HepG2 (cell line): ENCODE data around the gene NFIL3. TPM values are rescaled to one million over a fixed set of nuclear protein-coding genes. Genes with fewer than 3 reads are reported as not detected.
A peak's percentile ranks its signal among the peaks of the same experiment; 100 is the strongest.

Source experiments
- ATF1 ChIP-seq: IDR thresholded peaks from 2 replicates; pipeline ENCODE4 v1.6.1; 2016; ENCODE audit warnings: mild to moderate bottlenecking, control low read depth
- CBFB ChIP-seq: sonication (generic); formaldehyde crosslinking; IDR thresholded peaks from 2 replicates; pipeline ENCODE4 v1.4.0; 2020; ENCODE audit warnings: missing genetic modification reagents
- FOXA1 ChIP-seq, 2 experiments: fragments of 450-650 bp in 1 of 2; sonication (generic) in 1 of 2; formaldehyde crosslinking in 1 of 2; IDR thresholded peaks; 2 replicates each; pipeline versions ENCODE4 v1.4.0 to v1.6.1; 2016 to 2020; ENCODE audit warnings: missing genetic modification reagents in 1 of 2
- FOXA3 ChIP-seq: IDR thresholded peaks from 2 replicates; pipeline ENCODE4 v1.6.1; 2016; ENCODE audit warnings: missing genetic modification reagents, missing compliant biosample characterization
- GATAD2A ChIP-seq: IDR thresholded peaks from 2 replicates; pipeline ENCODE4 v1.6.1; 2016
- LCORL ChIP-seq, 2 experiments: fragments of 450-650 bp in 1 of 2; sonication (generic) in 1 of 2; formaldehyde crosslinking in 1 of 2; IDR thresholded peaks; 2 replicates each; pipeline versions ENCODE4 v1.5.0 to v1.6.1; 2017 to 2020; ENCODE audit warnings: antibody characterized with exemption in 1 of 2, missing genetic modification reagents in 1 of 2
- MAFF ChIP-seq: IDR thresholded peaks from 2 replicates; pipeline ENCODE4 v1.6.1; 2011; ENCODE audit warnings: low read depth, low read length, improper control_type of control experiment
- MED1 ChIP-seq: sonication (generic); formaldehyde crosslinking; IDR thresholded peaks from 2 replicates; pipeline ENCODE4 v1.4.0; 2020; ENCODE audit warnings: missing genetic modification reagents
- MLLT10 ChIP-seq: sonication (generic); formaldehyde crosslinking; IDR thresholded peaks from 2 replicates; pipeline ENCODE4 v1.4.0; 2020; ENCODE audit warnings: missing genetic modification reagents
- NR2F6 ChIP-seq, 2 experiments: IDR thresholded peaks; 2 replicates each; pipeline ENCODE4 v1.6.1; 2016; ENCODE audit warnings: antibody characterized with exemption in 1 of 2, mild to moderate bottlenecking in 1 of 2
- RBM22 ChIP-seq: fragments of 200-400 bp; formaldehyde crosslinking; optimal IDR thresholded peaks from 2 replicates; pipeline ENCODE3; 2017; ENCODE audit warnings: mild to moderate bottlenecking, low read length, moderate library complexity
- SPEN ChIP-seq: sonication (generic); formaldehyde crosslinking; IDR thresholded peaks from 2 replicates; pipeline ENCODE4 v1.5.1; 2020; ENCODE audit warnings: low read depth, mild to moderate bottlenecking, missing genetic modification reagents
- TARDBP ChIP-seq: sonication (generic); formaldehyde crosslinking; IDR thresholded peaks from 2 replicates; pipeline ENCODE4 v1.8.0; 2022; ENCODE audit warnings: mild to moderate bottlenecking, missing genetic modification reagents
- ZNF781 ChIP-seq: sonication (generic); formaldehyde crosslinking; IDR thresholded peaks from 2 replicates; pipeline ENCODE4 v1.5.1; 2020; ENCODE audit warnings: borderline replicate concordance, mild to moderate bottlenecking, missing genetic modification reagents; ENCODE audit errors: not compliant biosample characterization
- polyA plus RNA-seq, 8 experiments: library from polyadenylated mRNA; depleted of rRNA in 3 of 8; stranded (reverse) in 7 of 8; unstranded in 1 of 8; fragments of >200 nt; fragmentation: Illumina TruSeq in 4 of 8; extraction: Trizol in 4 of 8; gene quantifications; 2 replicates each; pipeline versions ENCODE4 v1.2.1 to v1.2.3, GENCODE V29; 2011 to 2016; ENCODE audit warnings: low read depth in 4 of 8, missing spikeins in 1 of 8, mixed read lengths in 1 of 8; ENCODE audit not compliant: insufficient read depth in 1 of 8
- total RNA-seq, 5 experiments: library from RNA; depleted of rRNA; stranded (reverse); fragments of >200 nt; fragmentation: Illumina TruSeq; extraction: Trizol; gene quantifications; 2 replicates each; pipeline ENCODE4 v1.2.3, GENCODE V29; 2016; ENCODE audit warnings: low read depth in 1 of 5
- TF ChIP-seq, protein P1 (sequence below): sonication (generic); formaldehyde crosslinking; IDR thresholded peaks from 2 replicates; pipeline ENCODE4 v1.9.0; 2021; ENCODE audit warnings: missing genetic modification reagents, borderline replicate concordance
- TF ChIP-seq, protein P2 (sequence below): sonication (generic); formaldehyde crosslinking; IDR thresholded peaks from 2 replicates; pipeline ENCODE4 v1.4.0; 2020; ENCODE audit warnings: missing genetic modification reagents
- TF ChIP-seq, protein P3 (sequence below): sonication (generic); formaldehyde crosslinking; IDR thresholded peaks from 2 replicates; pipeline ENCODE4 v1.4.0; 2020; ENCODE audit warnings: missing genetic modification reagents
- TF ChIP-seq, protein P4 (sequence below): IDR thresholded peaks from 2 replicates; pipeline ENCODE4 v1.6.1; 2016; ENCODE audit warnings: low read depth, control low read depth
- TF ChIP-seq, protein P5 (sequence below): sonication (generic); formaldehyde crosslinking; IDR thresholded peaks from 2 replicates; pipeline ENCODE4 v1.8.0; 2023; ENCODE audit warnings: mild to moderate bottlenecking, missing genetic modification reagents

NFIL3 gene
- total and polyA plus RNA-seq, 2 of the 13 experiments (the other 11 are each of a cell fraction or from before 2014, with no cell fraction given): 46.6 to 54.2 TPM

DNA sequence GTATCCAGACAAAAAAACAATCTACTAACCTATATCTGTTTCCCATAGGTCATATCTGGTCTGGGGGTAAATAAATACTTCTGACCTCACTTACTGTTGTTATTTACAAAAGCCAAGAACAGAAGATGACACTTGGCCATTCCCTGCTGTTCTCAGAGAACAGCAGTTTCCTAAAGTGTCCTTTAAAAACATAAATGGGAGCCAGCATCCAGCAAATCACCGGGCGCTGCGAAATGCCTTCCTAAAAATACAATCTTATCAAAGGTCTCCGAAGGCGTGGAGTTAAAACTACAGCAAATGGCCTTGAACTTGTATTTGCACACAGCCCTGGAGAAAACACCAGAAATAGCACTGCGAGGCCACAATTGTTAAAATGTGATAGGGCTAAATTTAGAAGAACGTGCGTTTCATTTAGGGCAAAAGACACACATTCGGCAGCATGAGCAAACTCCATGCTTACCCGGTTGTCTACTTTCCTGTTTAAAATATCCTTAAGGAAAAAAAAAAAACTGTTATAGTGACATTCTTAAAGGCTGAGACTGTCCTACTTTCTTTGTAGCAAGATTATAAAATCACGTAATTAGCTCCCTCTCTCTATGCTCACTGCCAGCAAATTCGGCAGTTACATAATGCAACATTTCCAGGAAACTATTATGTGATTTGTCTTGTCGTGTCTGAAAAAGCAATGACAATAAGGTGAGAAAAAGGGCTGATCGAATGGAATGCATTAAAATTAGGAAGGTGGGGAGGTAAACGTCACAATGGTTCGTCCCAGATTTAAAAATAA lies 1.5 kb downstream of the NFIL3 start (continued):
- TF ChIP-seq, protein P1, sequence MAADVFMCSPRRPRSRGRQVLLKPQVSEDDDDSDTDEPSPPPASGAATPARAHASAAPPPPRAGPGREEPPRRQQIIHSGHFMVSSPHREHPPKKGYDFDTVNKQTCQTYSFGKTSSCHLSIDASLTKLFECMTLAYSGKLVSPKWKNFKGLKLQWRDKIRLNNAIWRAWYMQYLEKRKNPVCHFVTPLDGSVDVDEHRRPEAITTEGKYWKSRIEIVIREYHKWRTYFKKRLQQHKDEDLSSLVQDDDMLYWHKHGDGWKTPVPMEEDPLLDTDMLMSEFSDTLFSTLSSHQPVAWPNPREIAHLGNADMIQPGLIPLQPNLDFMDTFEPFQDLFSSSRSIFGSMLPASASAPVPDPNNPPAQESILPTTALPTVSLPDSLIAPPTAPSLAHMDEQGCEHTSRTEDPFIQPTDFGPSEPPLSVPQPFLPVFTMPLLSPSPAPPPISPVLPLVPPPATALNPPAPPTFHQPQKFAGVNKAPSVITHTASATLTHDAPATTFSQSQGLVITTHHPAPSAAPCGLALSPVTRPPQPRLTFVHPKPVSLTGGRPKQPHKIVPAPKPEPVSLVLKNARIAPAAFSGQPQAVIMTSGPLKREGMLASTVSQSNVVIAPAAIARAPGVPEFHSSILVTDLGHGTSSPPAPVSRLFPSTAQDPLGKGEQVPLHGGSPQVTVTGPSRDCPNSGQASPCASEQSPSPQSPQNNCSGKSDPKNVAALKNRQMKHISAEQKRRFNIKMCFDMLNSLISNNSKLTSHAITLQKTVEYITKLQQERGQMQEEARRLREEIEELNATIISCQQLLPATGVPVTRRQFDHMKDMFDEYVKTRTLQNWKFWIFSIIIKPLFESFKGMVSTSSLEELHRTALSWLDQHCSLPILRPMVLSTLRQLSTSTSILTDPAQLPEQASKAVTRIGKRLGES (CRISPR knock-in tag): no peak
- TF ChIP-seq GATAD2A (CRISPR knock-in tag) (0 out of 2 replicates have a peak, but pooled peaks have one; percentile 28), MLLT10 (0 out of 2 replicates have a peak, but pooled peaks have one; percentile 21), FOXA1 (IDR thresholded peaks at IDR 0.05) (no peak), FOXA1 (CRISPR knock-in tag; IDR thresholded peaks at IDR 0.05) (peak; percentile 14; the same call in 1 of the 2 replicates), RBM22 (peak; percentile 41), MED1 (peak; percentile 23; the same call in 1 of the 2 replicates), FOXA3 (peak; percentile 6; the same call in 1 of the 2 replicates), ATF1 (CRISPR knock-in tag) (0 out of 2 replicates have a peak, but pooled peaks have one; percentile 30), SPEN (CRISPR knock-in tag) (no peak), LCORL (IDR thresholded peaks at IDR 0.05) (no peak), LCORL (CRISPR knock-in tag; IDR thresholded peaks at IDR 0.05) (no peak), ZNF781 (no peak), CBFB (CRISPR knock-in tag) (0 out of 2 replicates have a peak, but pooled peaks have one; percentile 2), MAFF (no peak), TARDBP (CRISPR knock-in tag) (no peak), NR2F6 (IDR thresholded peaks at IDR 0.05) (peak; percentile 45; the same call in 1 of the 2 replicates), NR2F6 (CRISPR knock-in tag; IDR thresholded peaks at IDR 0.05) (no peak)
- TF ChIP-seq, protein P2, sequence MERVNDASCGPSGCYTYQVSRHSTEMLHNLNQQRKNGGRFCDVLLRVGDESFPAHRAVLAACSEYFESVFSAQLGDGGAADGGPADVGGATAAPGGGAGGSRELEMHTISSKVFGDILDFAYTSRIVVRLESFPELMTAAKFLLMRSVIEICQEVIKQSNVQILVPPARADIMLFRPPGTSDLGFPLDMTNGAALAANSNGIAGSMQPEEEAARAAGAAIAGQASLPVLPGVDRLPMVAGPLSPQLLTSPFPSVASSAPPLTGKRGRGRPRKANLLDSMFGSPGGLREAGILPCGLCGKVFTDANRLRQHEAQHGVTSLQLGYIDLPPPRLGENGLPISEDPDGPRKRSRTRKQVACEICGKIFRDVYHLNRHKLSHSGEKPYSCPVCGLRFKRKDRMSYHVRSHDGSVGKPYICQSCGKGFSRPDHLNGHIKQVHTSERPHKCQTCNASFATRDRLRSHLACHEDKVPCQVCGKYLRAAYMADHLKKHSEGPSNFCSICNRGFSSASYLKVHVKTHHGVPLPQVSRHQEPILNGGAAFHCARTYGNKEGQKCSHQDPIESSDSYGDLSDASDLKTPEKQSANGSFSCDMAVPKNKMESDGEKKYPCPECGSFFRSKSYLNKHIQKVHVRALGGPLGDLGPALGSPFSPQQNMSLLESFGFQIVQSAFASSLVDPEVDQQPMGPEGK (CRISPR knock-in tag): peak; percentile 16; the same call in 1 of the 2 replicates
- TF ChIP-seq, protein P3, sequence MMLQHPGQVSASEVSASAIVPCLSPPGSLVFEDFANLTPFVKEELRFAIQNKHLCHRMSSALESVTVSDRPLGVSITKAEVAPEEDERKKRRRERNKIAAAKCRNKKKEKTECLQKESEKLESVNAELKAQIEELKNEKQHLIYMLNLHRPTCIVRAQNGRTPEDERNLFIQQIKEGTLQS: no peak
- TF ChIP-seq, protein P4, sequence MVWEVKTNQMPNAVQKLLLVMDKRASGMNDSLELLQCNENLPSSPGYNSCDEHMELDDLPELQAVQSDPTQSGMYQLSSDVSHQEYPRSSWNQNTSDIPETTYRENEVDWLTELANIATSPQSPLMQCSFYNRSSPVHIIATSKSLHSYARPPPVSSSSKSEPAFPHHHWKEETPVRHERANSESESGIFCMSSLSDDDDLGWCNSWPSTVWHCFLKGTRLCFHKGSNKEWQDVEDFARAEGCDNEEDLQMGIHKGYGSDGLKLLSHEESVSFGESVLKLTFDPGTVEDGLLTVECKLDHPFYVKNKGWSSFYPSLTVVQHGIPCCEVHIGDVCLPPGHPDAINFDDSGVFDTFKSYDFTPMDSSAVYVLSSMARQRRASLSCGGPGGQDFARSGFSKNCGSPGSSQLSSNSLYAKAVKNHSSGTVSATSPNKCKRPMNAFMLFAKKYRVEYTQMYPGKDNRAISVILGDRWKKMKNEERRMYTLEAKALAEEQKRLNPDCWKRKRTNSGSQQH (CRISPR knock-in tag): 0 out of 2 replicates have a peak, but pooled peaks have one; percentile 2
- TF ChIP-seq, protein P5, sequence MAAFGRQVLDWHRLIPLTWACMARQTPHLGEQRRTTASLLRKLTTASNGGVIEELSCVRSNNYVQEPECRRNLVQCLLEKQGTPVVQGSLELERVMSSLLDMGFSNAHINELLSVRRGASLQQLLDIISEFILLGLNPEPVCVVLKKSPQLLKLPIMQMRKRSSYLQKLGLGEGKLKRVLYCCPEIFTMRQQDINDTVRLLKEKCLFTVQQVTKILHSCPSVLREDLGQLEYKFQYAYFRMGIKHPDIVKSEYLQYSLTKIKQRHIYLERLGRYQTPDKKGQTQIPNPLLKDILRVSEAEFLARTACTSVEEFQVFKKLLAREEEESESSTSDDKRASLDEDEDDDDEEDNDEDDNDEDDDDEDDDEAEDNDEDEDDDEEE: no peak
